ENCODE data around the gene ZNF839. TPM values are rescaled to one million over a fixed set of nuclear protein-coding genes. Genes with fewer than 3 reads are reported as not detected.

The ZNF839 gene
- total and polyA plus RNA-seq, 12 donors = 3.8 to 13.4 (median 8.4) TPM

- Histone ChIP-seq H3K4me1 (peaks cover 0 to 36% (median 13%) of the 10 kb centered on the region in 9 donors), H3K9me3 (no peaks in the 10 kb centered on the region), H3K36me3 (peaks cover 0 to 12% (median 0%) of the 10 kb centered on the region in 9 donors), H3K27ac (peak overlapping the region in 6 of 10 donors; percentile 15 to 81 (median 28)), H3K27me3 (no peaks in the 10 kb centered on the region), H3K4me3 (peak overlapping the region in 1 of 10 donors; percentile 13)
- TF ChIP-seq CTCF (IDR thresholded peaks at IDR 0.05) = no peak
- WGBS, 2 donors = 48 to 56% methylated on average over 11 of the region's 11 CpGs
- intact Hi-C loops (cut with DNase I) = no loop called here
- DNase-seq = no peak
- ATAC-seq = peak in 7 of 8 donors; percentile 25 to 90 (median 66)
Measured at GRCh38 chr14:102370305-102370809, 50.8 kb downstream of the ZNF839 start.

GRCh38 chr14:102371361-102371760, 51.8 kb downstream of the ZNF839 start:
- ATAC-seq (no peak), DNase-seq (no peak)
- TF ChIP-seq CTCF (IDR thresholded peaks at IDR 0.05) = no peak
- Histone ChIP-seq H3K36me3 (peaks cover 0 to 16% (median 0%) of the 10 kb centered on the region in 9 donors), H3K9me3 (no peaks in the 10 kb centered on the region), H3K4me3 (peak overlapping the region in 1 of 10 donors; percentile 13), H3K27ac (peak overlapping the region in 1 of 10 donors; percentile 81), H3K27me3 (no peaks in the 10 kb centered on the region), H3K4me1 (peaks cover 0 to 36% (median 13%) of the 10 kb centered on the region in 9 donors)
- intact Hi-C loops (cut with DNase I) = no loop called here
- WGBS, 2 donors = 83 to 85% methylated on average over 4 of the region's 4 CpGs

- ATAC-seq (no peak), DNase-seq (no peak)
- no peak overlapping the region for H3K4me3 ChIP-seq
- H3K27ac ChIP-seq = no peak overlapping the region
- TF ChIP-seq CTCF (IDR thresholded peaks at IDR 0.05) = no peak
- intact Hi-C loops (cut with DNase I) = no loop called here
- WGBS, 2 donors = 90 to 93% methylated on average over 3 of the region's 3 CpGs
- peaks cover 0 to 33% (median 10%) of the 10 kb centered on the region in 9 donors for H3K36me3 ChIP-seq
- no peaks in the 10 kb centered on the region for H3K27me3 ChIP-seq
- no peaks in the 10 kb centered on the region for H3K9me3 ChIP-seq
- H3K4me1 ChIP-seq = peaks cover 0 to 26% (median 9%) of the 10 kb centered on the region in 9 donors
Measured at GRCh38 chr14:102373110-102373509, 53.6 kb downstream of the ZNF839 start.

DNA sequence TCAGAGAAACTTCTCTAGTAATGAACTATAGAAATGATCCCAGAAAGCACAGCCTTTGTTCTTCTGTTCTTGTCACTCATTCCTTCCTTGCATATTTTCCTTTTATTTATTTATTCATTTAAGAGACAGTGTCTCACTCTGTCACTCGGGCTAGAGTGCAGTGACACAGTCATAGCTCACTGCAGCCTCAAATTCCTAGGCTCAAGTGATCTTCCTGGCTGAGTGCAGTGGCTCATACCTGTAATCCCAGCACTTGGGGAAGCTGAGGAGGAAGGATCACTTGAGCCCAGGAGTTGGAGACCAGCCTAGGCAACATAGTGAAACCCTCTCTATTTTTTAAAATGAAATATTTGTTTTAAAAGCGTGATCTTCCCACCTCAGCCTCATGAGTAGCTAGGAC, 54.7 kb downstream of the ZNF839 start:
- ATAC-seq (no peak), DNase-seq (no peak)
- no peak for TF ChIP-seq CTCF (IDR thresholded peaks at IDR 0.05)
- 86 to 87% methylated on average over 2 of the region's 2 CpGs for WGBS, 2 donors
- Histone ChIP-seq H3K27ac (no peak overlapping the region), H3K36me3 (peaks cover 0 to 45% (median 18%) of the 10 kb centered on the region in 9 donors), H3K27me3 (no peaks in the 10 kb centered on the region), H3K4me3 (no peak overlapping the region), H3K9me3 (no peaks in the 10 kb centered on the region), H3K4me1 (peaks cover 0 to 22% (median 9%) of the 10 kb centered on the region in 9 donors)
- intact Hi-C loops (cut with DNase I) = no loop called here

All from heart right ventricle (tissue), 16 donors.